Measurements from ENCODE around the gene ASXL2.

GRCh38 chr2:25808006-25808383 lies 70.3 kb downstream of the ASXL2 start:
- no peak for TF ChIP-seq CTCF (IDR thresholded peaks at IDR 0.05 in 4 of 5, conservative IDR thresholded peaks at IDR 0.05 in 1 of 5)
- TF ChIP-seq POLR2A (IDR thresholded peaks at IDR 0.05), result no peak
